Natural killer cell (primary cell): ENCODE measurements around the gene OSM. TPM values are rescaled to one million over a fixed set of nuclear protein-coding genes. Genes with fewer than 3 reads are reported as not detected.
A peak's percentile ranks its signal among the peaks of the same experiment; 100 is the strongest.

ENCODE experiments used
- ATAC-seq, 3 donors: fragments of 150-1000 bp in 2 of 3; fragments of 200-7000 bp in 1 of 3; cut with Tn5 transposase; 1 replicate in 1 of 3; 2 replicates in 2 of 3; pipeline ENCODE4 v1.10.0; 2021; ENCODE audit warnings: mild to moderate bottlenecking in 2 of 3, moderate library complexity in 2 of 3
- DNase-seq, 2 donors: peaks; one replicate each; pipeline versions ENCODE4 v3.0.0 to v3.0.0-alpha.2; 2013 to 2021; ENCODE audit warnings: mixed read lengths in 1 of 2
- H3K27ac ChIP-seq: one replicate; pipeline ENCODE4 v1.5.1; 2013; ENCODE audit warnings: mild to moderate bottlenecking, low read length
- H3K27me3 ChIP-seq: one replicate; pipeline ENCODE4 v1.6.1; 2013; ENCODE audit warnings: low read length; ENCODE audit not compliant: control insufficient read depth, insufficient read depth
- H3K36me3 ChIP-seq: one replicate; pipeline ENCODE4 v1.6.1; 2013; ENCODE audit warnings: low read length; ENCODE audit not compliant: control insufficient read depth, insufficient read depth
- H3K4me1 ChIP-seq: one replicate; pipeline ENCODE4 v1.6.1; 2013; ENCODE audit warnings: low read length; ENCODE audit not compliant: control insufficient read depth, insufficient read depth
- H3K4me3 ChIP-seq: one replicate; pipeline ENCODE4 v1.5.1; 2013; ENCODE audit warnings: low read length
- H3K9me3 ChIP-seq: one replicate; pipeline ENCODE4 v1.6.1; 2013; ENCODE audit warnings: low read length; ENCODE audit not compliant: control insufficient read depth, insufficient read depth
- H3K27ac Mint-ChIP-seq, 2 donors: one replicate each; pipeline ENCODE4 v1.8.0; 2022; ENCODE audit warnings: mild to moderate bottlenecking in 2 of 2, mixed read lengths in 2 of 2, moderate library complexity in 1 of 2
- H3K27me3 Mint-ChIP-seq, 2 donors: one replicate each; pipeline ENCODE4 v1.8.0; 2022; ENCODE audit warnings: low read depth in 2 of 2, mixed read lengths in 2 of 2
- H3K36me3 Mint-ChIP-seq: one replicate; pipeline ENCODE4 v1.8.0; 2022; ENCODE audit warnings: mixed read lengths
- H3K4me1 Mint-ChIP-seq, 2 donors: one replicate each; pipeline ENCODE4 v1.8.0; 2022; ENCODE audit warnings: mixed read lengths in 2 of 2
- H3K4me3 Mint-ChIP-seq: one replicate; pipeline ENCODE4 v1.8.0; 2022; ENCODE audit warnings: mild to moderate bottlenecking, moderate library complexity, mixed read lengths
- H3K9me3 Mint-ChIP-seq, 2 donors: one replicate each; pipeline ENCODE4 v1.8.0; 2022; ENCODE audit warnings: mixed read lengths in 2 of 2
- WGBS: methylation state at CpG from one replicate; pipeline ENCODE4 v1.1.7; 2013; ENCODE audit warnings: missing lambda C conversion rate; ENCODE audit not compliant: insufficient coverage; 5-methylcytosine and 5-hydroxymethylcytosine counted together
- intact Hi-C: fragments of 100-400 bp; cut with micrococcal nuclease; formaldehyde crosslinking; loops from one replicate; pipeline ENCODE4 v1.14.2; 2022
- total RNA-seq, 4 donors: library from RNA; stranded (reverse); fragments of 120-200 nt in 1 of 4; gene quantifications; one replicate each; pipeline versions ENCODE4 v1.2.3 to v1.2.4, GENCODE V29; 2013 to 2022
- TF ChIP-seq, protein P1 (sequence below): fragments of 200-600 bp; IDR thresholded peaks from one replicate; pipeline ENCODE4 v1.8.0; 2022; ENCODE audit warnings: antibody characterized with exemption

The OSM gene
- total RNA-seq, 3 donors from 2014 or later (not counting 1 experiment from before 2014, with no cell fraction given), result 17.4 to 142 (median 18.1) TPM

GRCh38 chr22:30267382-30268302 is 991 bp upstream of the OSM start:
- intact Hi-C loops, result loop anchor here (1.0 to 5.0 kb wide), 4 partner anchors 47 to 1025 kb away; partner anchors contain the start of genes PIK3IP1 and SF3A1
- WGBS, result 17% methylated on average over 14 of the region's 14 CpGs
- TF ChIP-seq, protein P1, sequence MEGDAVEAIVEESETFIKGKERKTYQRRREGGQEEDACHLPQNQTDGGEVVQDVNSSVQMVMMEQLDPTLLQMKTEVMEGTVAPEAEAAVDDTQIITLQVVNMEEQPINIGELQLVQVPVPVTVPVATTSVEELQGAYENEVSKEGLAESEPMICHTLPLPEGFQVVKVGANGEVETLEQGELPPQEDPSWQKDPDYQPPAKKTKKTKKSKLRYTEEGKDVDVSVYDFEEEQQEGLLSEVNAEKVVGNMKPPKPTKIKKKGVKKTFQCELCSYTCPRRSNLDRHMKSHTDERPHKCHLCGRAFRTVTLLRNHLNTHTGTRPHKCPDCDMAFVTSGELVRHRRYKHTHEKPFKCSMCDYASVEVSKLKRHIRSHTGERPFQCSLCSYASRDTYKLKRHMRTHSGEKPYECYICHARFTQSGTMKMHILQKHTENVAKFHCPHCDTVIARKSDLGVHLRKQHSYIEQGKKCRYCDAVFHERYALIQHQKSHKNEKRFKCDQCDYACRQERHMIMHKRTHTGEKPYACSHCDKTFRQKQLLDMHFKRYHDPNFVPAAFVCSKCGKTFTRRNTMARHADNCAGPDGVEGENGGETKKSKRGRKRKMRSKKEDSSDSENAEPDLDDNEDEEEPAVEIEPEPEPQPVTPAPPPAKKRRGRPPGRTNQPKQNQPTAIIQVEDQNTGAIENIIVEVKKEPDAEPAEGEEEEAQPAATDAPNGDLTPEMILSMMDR, result no peak
- Histone ChIP-seq H3K4me1 (peaks cover 63% of the 10 kb centered on the region), H3K27me3 (no peaks in the 10 kb centered on the region), H3K4me3 (peak overlapping the region; percentile 73), H3K9me3 (no peaks in the 10 kb centered on the region), H3K27ac (peak overlapping the region; percentile 98), H3K36me3 (peaks cover 12% of the 10 kb centered on the region)
- ATAC-seq, result peak in 2 of 3 donors; percentile 11 to 25
- peak; percentile 36 to 84 for DNase-seq
- Mint-ChIP-seq H3K4me3 (peak overlapping the region; percentile 84), H3K4me1 (peaks cover 31 to 59% of the 10 kb centered on the region in 2 donors), H3K36me3 (no peaks in the 10 kb centered on the region), H3K9me3 (no peaks in the 10 kb centered on the region), H3K27me3 (no peaks in the 10 kb centered on the region), H3K27ac (peak overlapping the region; percentile 97 to 99)

DNA sequence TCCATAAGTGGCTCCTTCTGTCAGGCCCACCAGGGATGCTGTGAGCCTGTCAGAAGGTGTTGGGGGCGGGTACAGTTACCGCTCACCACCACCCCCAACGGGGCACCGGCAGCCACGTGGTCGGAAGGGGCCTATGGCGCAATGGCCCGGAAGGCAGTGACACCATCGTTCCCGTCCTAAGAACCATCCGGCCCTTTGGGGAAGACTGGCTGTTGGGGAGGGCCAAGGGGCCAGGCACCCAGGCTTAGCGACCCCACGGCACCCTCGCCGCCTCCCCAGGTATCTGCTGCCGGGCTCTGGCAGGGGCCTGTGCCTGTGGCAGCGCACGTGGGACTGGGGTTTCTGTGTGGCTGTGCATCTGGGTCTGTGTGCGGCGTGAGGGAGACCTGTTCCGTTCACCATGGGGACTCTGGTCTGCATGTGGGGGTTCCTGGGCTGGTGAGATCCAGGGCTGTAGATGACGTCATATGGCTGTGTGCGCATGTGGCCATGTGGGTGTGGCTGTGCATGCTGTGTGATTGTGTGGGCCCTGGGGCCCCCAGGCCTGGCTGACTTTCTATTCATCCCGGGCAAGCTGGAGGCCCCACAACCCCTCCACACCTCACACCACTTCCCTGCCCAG is 717 bp downstream of the OSM start:
- Mint-ChIP-seq H3K4me1 (peaks cover 40 to 62% of the 10 kb centered on the region in 2 donors), H3K36me3 (no peaks in the 10 kb centered on the region), H3K9me3 (no peaks in the 10 kb centered on the region), H3K27ac (peak overlapping the region; percentile 97 to 99), H3K4me3 (peak overlapping the region; percentile 92), H3K27me3 (no peaks in the 10 kb centered on the region)
- intact Hi-C loops, result loop anchor here (2.0 to 5.0 kb wide), 2 partner anchors 45 to 1026 kb away; partner anchors contain the start of gene PIK3IP1
- peak; percentile 87 to 94 for DNase-seq
- Histone ChIP-seq H3K36me3 (peaks cover 12% of the 10 kb centered on the region), H3K27me3 (no peaks in the 10 kb centered on the region), H3K27ac (peak overlapping the region; percentile 98), H3K4me1 (peaks cover 67% of the 10 kb centered on the region), H3K9me3 (no peaks in the 10 kb centered on the region), H3K4me3 (peak overlapping the region; percentile 73)
- peak; percentile 73 to 81 (median 78) for ATAC-seq
- TF ChIP-seq, protein P1, result no peak
- under 1% methylated on average over 24 of the region's 24 CpGs for WGBS

DNA sequence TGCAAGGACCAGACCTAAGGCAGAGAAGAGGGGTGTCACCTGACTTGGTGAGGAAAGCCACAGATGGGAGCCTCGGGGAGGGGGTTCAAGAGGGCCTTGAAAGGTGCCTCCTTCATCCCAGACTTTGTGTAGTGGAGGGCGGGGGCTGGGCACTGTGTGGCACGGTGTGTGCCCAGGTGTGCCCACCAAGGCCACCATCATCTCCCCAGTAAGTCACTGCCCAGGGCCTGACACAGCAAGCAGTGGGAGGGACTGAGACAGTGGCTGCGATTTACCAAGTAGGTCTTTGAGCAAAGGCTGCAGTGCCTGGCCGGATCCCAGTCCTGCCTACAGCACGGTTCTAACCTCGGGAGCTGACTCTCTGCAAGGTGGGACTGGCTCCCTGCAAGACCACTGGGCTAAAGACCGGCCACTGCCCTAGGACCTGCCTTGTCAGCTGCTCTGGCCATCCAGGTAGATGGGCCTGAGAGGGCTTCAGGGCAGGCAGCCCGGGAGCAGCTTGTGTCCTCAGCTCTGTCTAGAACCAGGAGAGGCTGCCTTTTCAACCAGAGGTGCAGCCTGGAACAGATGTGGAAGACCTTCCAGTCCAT is 1.4 kb downstream of the OSM start:
- DNase-seq (no peak), ATAC-seq (no peak)
- H3K36me3 ChIP-seq, result peaks cover 12% of the 10 kb centered on the region
- TF ChIP-seq, protein P1, result no peak
- H3K27ac ChIP-seq, result peak overlapping the region; percentile 98
- intact Hi-C loops, result loop anchor here (5.0 kb wide), 1 partner anchor 1027 kb away; the partner anchor contains the start of gene PIK3IP1
- peak overlapping the region; percentile 73 for H3K4me3 ChIP-seq
- H3K4me1 Mint-ChIP-seq, result peaks cover 40 to 62% of the 10 kb centered on the region in 2 donors
- H3K36me3 Mint-ChIP-seq, result no peaks in the 10 kb centered on the region
- H3K9me3 Mint-ChIP-seq, result no peaks in the 10 kb centered on the region
- 79% methylated on average over 9 of the region's 9 CpGs for WGBS
- peak overlapping the region; percentile 92 for H3K4me3 Mint-ChIP-seq
- no peaks in the 10 kb centered on the region for H3K27me3 Mint-ChIP-seq
- H3K27me3 ChIP-seq, result no peaks in the 10 kb centered on the region
- no peaks in the 10 kb centered on the region for H3K9me3 ChIP-seq
- peak overlapping the region; percentile 97 to 99 for H3K27ac Mint-ChIP-seq
- H3K4me1 ChIP-seq, result peaks cover 66% of the 10 kb centered on the region
